Gastrocnemius medialis (tissue), 4 donors: ENCODE results near the gene CACNA1C.

ENCODE experiments used
- CTCF ChIP-seq, 5 experiments: fragments of 450-650 bp in 3 of 5; fragments of 200-600 bp in 2 of 5; sonication (generic) in 2 of 5; IDR thresholded peaks in 4 of 5; conservative IDR thresholded peaks in 1 of 5; 1 replicate in 4 of 5; 2 replicates in 1 of 5; pipeline ENCODE4 v1.5.1; 2016 to 2019; ENCODE audit warnings: antibody characterized with exemption in 5 of 5, mild to moderate bottlenecking in 3 of 5, moderate library complexity in 3 of 5
- POLR2A ChIP-seq, 2 donors: fragments of 450-650 bp; IDR thresholded peaks; one replicate each; pipeline ENCODE4 v1.6.1; 2017; ENCODE audit warnings: antibody characterized with exemption in 2 of 2, mild to moderate bottlenecking in 2 of 2, moderate library complexity in 2 of 2

DNA sequence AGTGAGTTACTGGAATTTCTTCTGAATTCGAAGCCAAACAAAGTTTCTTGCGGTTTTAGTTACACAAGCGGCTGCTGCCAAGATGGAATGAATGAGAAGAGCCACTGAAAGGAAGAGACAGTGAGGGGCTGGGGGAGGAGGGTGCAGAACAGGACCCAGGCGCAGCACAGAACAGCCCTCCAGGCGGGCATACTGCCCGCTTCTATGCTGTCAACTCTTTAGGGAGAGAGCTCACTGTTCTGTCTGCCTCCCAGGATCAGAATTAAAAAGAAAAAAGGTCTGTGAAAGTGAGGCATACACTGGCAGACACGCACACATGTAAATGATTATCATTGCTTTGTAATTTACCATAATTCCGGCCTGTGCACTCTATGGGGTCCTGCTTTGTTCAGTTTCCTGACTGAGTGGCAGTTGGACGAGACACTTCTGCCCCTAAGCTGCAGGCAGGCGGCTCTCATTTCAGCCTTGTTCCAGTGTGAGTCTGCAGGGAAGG lies 231.6 kb downstream of the CACNA1C start:
- no peak for TF ChIP-seq POLR2A (IDR thresholded peaks at IDR 0.05)
- TF ChIP-seq CTCF (IDR thresholded peaks at IDR 0.05 in 4 of 5, conservative IDR thresholded peaks at IDR 0.05 in 1 of 5) = no peak
